Tibial artery (tissue), 4 donors: ENCODE data around the gene ALKBH1.
A peak's percentile ranks its signal among the peaks of the same experiment; 100 is the strongest.

Source experiments
- DNase-seq, 2 donors: peaks; one replicate each; pipeline ENCODE4 v3.0.0-alpha.2; 2019
- H3K27ac ChIP-seq, 2 donors: fragments of 200-600 bp; sonication (generic) in 1 of 2; 1 replicate in 1 of 2; 2 replicates in 1 of 2; pipeline ENCODE4 v1.5.1; 2018 to 2019; ENCODE audit warnings: mild to moderate bottlenecking in 1 of 2
- H3K27me3 ChIP-seq, 2 donors: fragments of 200-600 bp; sonication (generic) in 1 of 2; one replicate each; pipeline versions ENCODE4 v1.5.1 to v1.6.0; 2016 to 2019
- H3K36me3 ChIP-seq, 3 donors: fragments of 200-600 bp; sonication (generic) in 2 of 3; one replicate each; pipeline ENCODE4 v1.5.1; 2016 to 2019; ENCODE audit warnings: mild to moderate bottlenecking in 2 of 3
- H3K4me1 ChIP-seq, 4 donors: fragments of 200-600 bp; sonication (generic) in 2 of 4; 1 replicate in 3 of 4; 2 replicates in 1 of 4; pipeline ENCODE4 v1.5.1; 2016 to 2019
- H3K4me3 ChIP-seq, 2 donors: fragments of 200-600 bp; sonication (generic) in 1 of 2; 1 replicate in 1 of 2; 2 replicates in 1 of 2; pipeline ENCODE4 v1.5.1; 2018 to 2019; ENCODE audit warnings: mild to moderate bottlenecking in 2 of 2
- H3K9me3 ChIP-seq, 3 donors: fragments of 200-600 bp; sonication (generic) in 1 of 3; one replicate each; pipeline ENCODE4 v1.5.1; 2016 to 2019
- intact Hi-C: fragments of 100-400 bp; cut with DNase I; formaldehyde crosslinking; loops from one replicate; pipeline ENCODE4 v1.15.0; 2023; ENCODE audit warnings: low total_unique reads
- TF ChIP-seq, protein P1 (sequence below), 2 experiments: fragments of 200-600 bp in 1 of 2; fragments of 450-650 bp in 1 of 2; IDR thresholded peaks; one replicate each; pipeline ENCODE4 v1.5.1; 2017 to 2019; ENCODE audit warnings: antibody characterized with exemption in 2 of 2, mild to moderate bottlenecking in 1 of 2, moderate library complexity in 1 of 2

Gene ALKBH1

DNA sequence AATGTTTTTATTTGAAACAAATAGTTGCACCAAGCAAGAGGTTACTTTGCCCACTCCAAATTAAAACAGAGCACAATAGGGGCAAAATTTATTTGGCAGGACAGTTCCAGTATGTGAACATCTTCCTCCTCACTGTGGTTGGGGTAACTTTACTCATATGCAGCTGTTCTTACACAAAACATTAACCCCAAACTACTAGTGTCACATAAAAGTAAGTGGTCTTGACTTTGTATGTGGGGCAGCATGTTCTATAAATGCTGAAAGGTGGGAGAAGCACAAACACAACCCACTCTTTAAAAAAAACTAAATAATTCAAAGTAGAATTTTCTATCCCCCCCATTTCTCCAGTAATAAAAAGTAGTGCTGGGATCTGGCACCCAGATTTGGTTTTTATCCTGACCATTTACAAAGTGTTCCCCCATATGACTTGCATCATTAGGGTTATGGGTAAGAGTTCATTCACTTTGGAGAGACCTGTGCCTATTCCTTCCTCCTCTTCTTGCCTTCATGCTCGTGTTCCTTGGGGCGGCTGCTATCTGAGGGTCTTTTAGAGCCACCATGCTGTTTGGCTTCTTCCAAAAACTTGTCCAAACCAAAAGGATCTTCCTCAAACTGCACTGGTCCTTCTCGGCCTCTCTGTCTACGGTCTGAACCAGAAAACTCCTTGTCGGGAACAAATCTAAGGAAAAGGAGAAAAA lies 9.9 kb upstream of the ALKBH1 start:
- intact Hi-C loops: no loop called here
- H3K4me3 ChIP-seq: no peak overlapping the region
- no peaks in the 10 kb centered on the region for H3K4me1 ChIP-seq
- peaks cover 75 to 98% (median 80%) of the 10 kb centered on the region in 3 donors for H3K36me3 ChIP-seq
- no peaks in the 10 kb centered on the region for H3K27me3 ChIP-seq
- TF ChIP-seq, protein P1, sequence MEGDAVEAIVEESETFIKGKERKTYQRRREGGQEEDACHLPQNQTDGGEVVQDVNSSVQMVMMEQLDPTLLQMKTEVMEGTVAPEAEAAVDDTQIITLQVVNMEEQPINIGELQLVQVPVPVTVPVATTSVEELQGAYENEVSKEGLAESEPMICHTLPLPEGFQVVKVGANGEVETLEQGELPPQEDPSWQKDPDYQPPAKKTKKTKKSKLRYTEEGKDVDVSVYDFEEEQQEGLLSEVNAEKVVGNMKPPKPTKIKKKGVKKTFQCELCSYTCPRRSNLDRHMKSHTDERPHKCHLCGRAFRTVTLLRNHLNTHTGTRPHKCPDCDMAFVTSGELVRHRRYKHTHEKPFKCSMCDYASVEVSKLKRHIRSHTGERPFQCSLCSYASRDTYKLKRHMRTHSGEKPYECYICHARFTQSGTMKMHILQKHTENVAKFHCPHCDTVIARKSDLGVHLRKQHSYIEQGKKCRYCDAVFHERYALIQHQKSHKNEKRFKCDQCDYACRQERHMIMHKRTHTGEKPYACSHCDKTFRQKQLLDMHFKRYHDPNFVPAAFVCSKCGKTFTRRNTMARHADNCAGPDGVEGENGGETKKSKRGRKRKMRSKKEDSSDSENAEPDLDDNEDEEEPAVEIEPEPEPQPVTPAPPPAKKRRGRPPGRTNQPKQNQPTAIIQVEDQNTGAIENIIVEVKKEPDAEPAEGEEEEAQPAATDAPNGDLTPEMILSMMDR (IDR thresholded peaks at IDR 0.05): no peak
- H3K27ac ChIP-seq: no peak overlapping the region
- H3K9me3 ChIP-seq: no peaks in the 10 kb centered on the region
- no peak for DNase-seq

DNA sequence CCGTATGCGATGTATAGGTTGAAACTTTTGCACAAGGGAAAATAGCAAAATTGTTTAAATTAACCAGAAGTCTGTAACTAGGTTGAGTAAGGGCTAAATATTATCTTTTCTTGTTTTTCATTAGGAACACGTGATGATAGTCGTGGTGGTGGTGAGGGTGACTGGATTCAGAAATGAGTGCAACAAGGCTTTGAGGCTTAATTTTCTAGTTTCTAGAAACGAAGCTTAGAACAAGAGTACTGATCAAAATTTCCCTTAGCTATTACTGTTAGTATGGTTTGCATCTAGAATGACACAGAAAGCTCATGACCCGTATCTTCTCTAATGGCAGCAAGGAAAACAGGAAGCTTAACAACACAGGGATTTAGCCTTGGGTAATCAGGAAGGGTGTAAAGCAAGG lies 7.1 kb upstream of the ALKBH1 start:
- TF ChIP-seq, protein P1 (IDR thresholded peaks at IDR 0.05): no peak
- intact Hi-C loops: no loop called here
- Histone ChIP-seq H3K4me3 (no peak overlapping the region), H3K9me3 (no peaks in the 10 kb centered on the region), H3K27me3 (no peaks in the 10 kb centered on the region), H3K27ac (no peak overlapping the region), H3K36me3 (peaks cover 66 to 94% (median 79%) of the 10 kb centered on the region in 3 donors), H3K4me1 (no peaks in the 10 kb centered on the region)
- DNase-seq: no peak

DNA sequence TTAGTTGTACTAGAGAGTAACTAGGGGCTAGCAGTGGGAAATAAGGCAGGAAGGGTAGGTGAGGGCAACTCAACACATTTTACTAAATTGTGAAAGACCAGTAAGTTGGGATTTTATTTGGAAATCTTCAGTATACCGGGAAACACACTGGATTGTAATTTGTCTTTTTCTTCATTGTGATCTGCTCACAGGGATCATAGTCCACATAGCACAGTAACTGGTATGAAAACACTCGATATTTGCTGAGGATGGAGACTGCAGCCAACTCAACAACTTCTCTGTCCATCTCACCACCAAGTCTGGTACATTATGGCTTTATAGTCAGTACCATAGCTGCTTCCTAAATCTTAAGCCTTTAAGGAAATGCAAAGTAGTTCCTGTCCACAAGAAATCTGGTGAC lies 2.5 kb upstream of the ALKBH1 start:
- no peaks in the 10 kb centered on the region for H3K9me3 ChIP-seq
- no peaks in the 10 kb centered on the region for H3K27me3 ChIP-seq
- TF ChIP-seq, protein P1 (IDR thresholded peaks at IDR 0.05): no peak
- DNase-seq: no peak
- peaks cover 34 to 52% (median 35%) of the 10 kb centered on the region in 3 donors for H3K36me3 ChIP-seq
- no peak overlapping the region for H3K4me3 ChIP-seq
- peaks cover 0 to 34% (median 26%) of the 10 kb centered on the region in 4 donors for H3K4me1 ChIP-seq
- no peak overlapping the region for H3K27ac ChIP-seq
- intact Hi-C loops: no loop called here

DNA sequence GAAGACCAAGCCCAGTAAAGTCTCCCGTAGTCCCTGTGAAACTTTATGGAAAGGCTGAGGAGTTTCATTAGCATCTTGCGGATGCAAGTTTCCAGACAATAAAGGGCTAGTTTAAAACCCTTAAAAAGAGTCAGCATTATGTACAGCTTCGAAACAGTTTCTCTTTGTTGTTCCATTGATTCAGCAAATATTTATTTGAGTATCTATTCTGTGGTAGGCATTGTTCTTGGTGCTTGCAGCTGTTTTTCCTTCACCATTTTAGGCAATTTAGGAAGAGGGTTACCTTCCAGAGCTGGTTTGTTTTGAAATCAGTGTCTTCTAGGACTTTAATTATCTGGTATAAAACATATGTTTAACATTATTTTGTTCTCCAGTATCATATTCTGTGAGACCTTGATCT lies 1.6 kb upstream of the ALKBH1 start:
- Histone ChIP-seq H3K27ac (no peak overlapping the region), H3K9me3 (no peaks in the 10 kb centered on the region), H3K27me3 (no peaks in the 10 kb centered on the region), H3K4me1 (peaks cover 0 to 34% (median 26%) of the 10 kb centered on the region in 4 donors), H3K4me3 (no peak overlapping the region), H3K36me3 (peaks cover 25 to 53% (median 36%) of the 10 kb centered on the region in 3 donors)
- DNase-seq: no peak
- TF ChIP-seq, protein P1 (IDR thresholded peaks at IDR 0.05): no peak
- intact Hi-C loops: loop anchor here (2.0 to 5.0 kb wide), 3 partner anchors 43 to 252 kb away; partner anchors contain the start of genes AHSA1 and VIPAS39

DNA sequence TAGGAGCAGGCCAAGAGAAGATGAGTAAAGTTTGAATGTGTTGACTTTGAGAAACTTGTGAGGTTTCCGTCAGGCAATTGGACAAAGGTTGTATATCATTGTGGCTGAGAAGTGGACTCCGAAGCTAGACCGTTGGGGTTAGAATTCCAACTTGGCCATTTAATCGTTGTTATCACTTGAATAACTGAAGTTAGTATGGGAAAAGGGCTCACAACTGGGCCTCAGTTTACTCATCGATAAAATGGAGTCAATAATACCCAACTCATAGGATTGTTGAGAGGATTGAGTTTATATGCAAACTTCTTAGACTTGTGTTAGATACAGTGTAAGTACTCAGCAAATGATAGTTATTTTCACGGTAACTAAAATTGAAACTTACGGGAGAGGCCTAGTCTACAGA lies 926 bp upstream of the ALKBH1 start:
- Histone ChIP-seq H3K9me3 (no peaks in the 10 kb centered on the region), H3K27me3 (no peaks in the 10 kb centered on the region), H3K4me1 (peaks cover 0 to 34% (median 26%) of the 10 kb centered on the region in 4 donors), H3K27ac (peak overlapping the region; percentile 55 to 73), H3K36me3 (peaks cover 23 to 54% (median 37%) of the 10 kb centered on the region in 3 donors), H3K4me3 (peak overlapping the region; percentile 61 to 71)
- TF ChIP-seq, protein P1 (IDR thresholded peaks at IDR 0.05): no peak
- intact Hi-C loops: loop anchor here (2.0 to 5.0 kb wide), 3 partner anchors 44 to 251 kb away; partner anchors contain the start of genes AHSA1 and VIPAS39
- DNase-seq: no peak
